Keratinocyte (primary cell): ENCODE data around the gene APCDD1.

Source experiments
- EZH2 ChIP-seq: IDR thresholded peaks from one replicate; pipeline ENCODE4 v1.6.1; 2012; ENCODE audit warnings: inconsistent platforms, mild to moderate bottlenecking, low read length, moderate library complexity
- TF ChIP-seq, protein P1 (sequence below), 3 experiments: IDR thresholded peaks in 1 of 3; conservative IDR thresholded peaks in 1 of 3; optimal IDR thresholded peaks in 1 of 3; 2 replicates in 2 of 3; 3 replicates in 1 of 3; pipeline versions ENCODE3 to v1.5.1; 2011; ENCODE audit warnings: low read length in 3 of 3, mild to moderate bottlenecking in 3 of 3, moderate library complexity in 2 of 3, control low read depth in 1 of 3, inconsistent platforms in 1 of 3; ENCODE audit not compliant: insufficient read depth in 2 of 3; ENCODE audit errors: extremely low read depth in 1 of 3

DNA sequence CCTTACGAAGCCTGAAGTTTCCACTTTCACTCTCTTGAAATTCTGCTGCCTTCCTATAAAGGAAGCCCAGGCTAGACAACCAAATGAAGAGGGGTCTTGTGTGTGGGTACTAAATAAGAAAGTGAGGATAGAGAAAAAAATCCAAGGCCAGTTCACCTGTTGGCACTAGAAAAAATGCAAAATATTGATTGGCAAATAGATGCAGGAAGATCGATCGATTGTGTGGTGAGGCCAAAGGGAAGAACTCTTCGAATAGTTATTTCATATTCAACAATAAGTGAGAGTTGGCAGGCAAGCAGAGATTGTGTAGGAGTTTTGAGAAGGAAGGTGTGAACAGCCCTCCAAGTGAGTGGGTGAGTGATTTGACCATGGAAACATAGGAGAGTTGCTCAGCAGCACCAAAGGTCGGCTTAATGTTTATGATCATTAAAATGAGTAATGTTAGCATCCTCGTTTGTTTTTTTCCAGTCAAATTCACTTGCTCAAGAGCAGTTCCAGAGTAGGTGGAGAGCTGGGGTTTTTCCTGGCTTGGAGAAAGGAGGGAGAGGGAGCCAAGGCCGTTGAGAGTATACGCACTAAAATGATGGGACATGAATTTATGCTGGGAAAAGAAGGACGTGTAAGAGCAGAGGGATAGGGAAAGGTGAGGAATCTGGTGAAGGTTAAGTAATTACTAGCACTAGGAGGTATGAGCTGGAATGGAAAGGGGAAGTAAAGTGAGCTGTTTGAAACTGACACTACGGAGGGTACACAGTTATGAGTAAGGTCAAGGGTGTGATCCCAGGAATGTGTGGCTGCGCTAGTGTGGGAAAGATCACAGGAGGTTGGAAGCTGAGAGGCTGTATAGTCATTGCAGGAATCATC, 70.3 kb downstream of the APCDD1 start:
- TF ChIP-seq EZH2: no peak
- TF ChIP-seq, protein P1, sequence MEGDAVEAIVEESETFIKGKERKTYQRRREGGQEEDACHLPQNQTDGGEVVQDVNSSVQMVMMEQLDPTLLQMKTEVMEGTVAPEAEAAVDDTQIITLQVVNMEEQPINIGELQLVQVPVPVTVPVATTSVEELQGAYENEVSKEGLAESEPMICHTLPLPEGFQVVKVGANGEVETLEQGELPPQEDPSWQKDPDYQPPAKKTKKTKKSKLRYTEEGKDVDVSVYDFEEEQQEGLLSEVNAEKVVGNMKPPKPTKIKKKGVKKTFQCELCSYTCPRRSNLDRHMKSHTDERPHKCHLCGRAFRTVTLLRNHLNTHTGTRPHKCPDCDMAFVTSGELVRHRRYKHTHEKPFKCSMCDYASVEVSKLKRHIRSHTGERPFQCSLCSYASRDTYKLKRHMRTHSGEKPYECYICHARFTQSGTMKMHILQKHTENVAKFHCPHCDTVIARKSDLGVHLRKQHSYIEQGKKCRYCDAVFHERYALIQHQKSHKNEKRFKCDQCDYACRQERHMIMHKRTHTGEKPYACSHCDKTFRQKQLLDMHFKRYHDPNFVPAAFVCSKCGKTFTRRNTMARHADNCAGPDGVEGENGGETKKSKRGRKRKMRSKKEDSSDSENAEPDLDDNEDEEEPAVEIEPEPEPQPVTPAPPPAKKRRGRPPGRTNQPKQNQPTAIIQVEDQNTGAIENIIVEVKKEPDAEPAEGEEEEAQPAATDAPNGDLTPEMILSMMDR (optimal IDR thresholded peaks at IDR 0.05 in 1 of 3, IDR thresholded peaks at IDR 0.05 in 1 of 3, conservative IDR thresholded peaks at IDR 0.05 in 1 of 3; ENCODE audit: extremely low read depth in 1 of 3, insufficient read depth in 2 of 3, low read length in 3 of 3): no peak
